ENCODE results near the gene MED28.

DNA sequence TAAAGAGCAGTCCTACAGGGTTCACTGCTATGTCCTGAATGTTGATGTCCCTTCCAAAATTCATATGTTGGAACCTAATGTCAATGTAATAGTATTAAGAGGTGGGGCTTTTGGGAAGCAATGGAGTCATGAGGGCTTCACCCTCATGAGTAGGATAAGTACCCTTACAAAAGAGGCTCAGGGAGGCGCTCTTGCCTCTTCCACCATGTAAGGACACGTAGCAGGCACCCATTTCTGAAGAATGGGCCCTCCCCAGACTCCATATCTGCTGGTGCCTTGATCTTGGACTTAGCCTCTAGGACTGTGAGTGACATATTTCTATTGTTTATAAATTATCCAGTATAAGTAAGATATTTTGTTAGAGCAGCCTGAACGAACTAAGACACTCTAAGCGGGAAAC, 15.8 kb downstream of the MED28 start:
- TF ChIP-seq POLR2A (IDR thresholded peaks at IDR 0.05) = no peak
- TF ChIP-seq, protein P1, sequence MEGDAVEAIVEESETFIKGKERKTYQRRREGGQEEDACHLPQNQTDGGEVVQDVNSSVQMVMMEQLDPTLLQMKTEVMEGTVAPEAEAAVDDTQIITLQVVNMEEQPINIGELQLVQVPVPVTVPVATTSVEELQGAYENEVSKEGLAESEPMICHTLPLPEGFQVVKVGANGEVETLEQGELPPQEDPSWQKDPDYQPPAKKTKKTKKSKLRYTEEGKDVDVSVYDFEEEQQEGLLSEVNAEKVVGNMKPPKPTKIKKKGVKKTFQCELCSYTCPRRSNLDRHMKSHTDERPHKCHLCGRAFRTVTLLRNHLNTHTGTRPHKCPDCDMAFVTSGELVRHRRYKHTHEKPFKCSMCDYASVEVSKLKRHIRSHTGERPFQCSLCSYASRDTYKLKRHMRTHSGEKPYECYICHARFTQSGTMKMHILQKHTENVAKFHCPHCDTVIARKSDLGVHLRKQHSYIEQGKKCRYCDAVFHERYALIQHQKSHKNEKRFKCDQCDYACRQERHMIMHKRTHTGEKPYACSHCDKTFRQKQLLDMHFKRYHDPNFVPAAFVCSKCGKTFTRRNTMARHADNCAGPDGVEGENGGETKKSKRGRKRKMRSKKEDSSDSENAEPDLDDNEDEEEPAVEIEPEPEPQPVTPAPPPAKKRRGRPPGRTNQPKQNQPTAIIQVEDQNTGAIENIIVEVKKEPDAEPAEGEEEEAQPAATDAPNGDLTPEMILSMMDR (IDR thresholded peaks at IDR 0.05) = no peak

Measured in stomach (tissue), 4 donors.